ENCODE measurements around the gene SLC25A2. TPM values are rescaled to one million over a fixed set of nuclear protein-coding genes. Genes with fewer than 3 reads are reported as not detected.
"Not testable (repeated sequence)": the region's sequence is repeated elsewhere in the genome, so short reads cannot be mapped to it uniquely, and the experiment has no call there.

Gene SLC25A2
- total and polyA plus RNA-seq, 7 donors = 0.35 to 0.82 (median 0.81) TPM; not detected in 4

- H3K9me3 ChIP-seq = peaks cover 26 to 76% (median 57%) of the 10 kb centered on the region in 4 donors
- no peaks in the 10 kb centered on the region for H3K4me1 ChIP-seq
- TF ChIP-seq EP300 (IDR thresholded peaks at IDR 0.05) (no peak), CTCF (IDR thresholded peaks at IDR 0.05) (peak in 1 of 4 experiments; percentile 14)
- no peaks in the 10 kb centered on the region for H3K36me3 ChIP-seq
- H3K4me3 ChIP-seq = peak within 1 kb of the TSS in 3 of 4 donors; percentile 20 to 33 (median 33)
- no peak for DNase-seq
- H3K27ac ChIP-seq = no peak within 1 kb of the TSS
- peaks cover 0 to 20% (median 5%) of the 10 kb centered on the region in 3 donors for H3K27me3 ChIP-seq
- 14 to 34% methylated on average over 27 of the region's 27 CpGs for WGBS, 2 donors
- intact Hi-C loops (cut with DNase I) = no loop called here
These were observed 34.9 kb upstream of the SLC25A2 start, which contains the start of gene PCDHGA2 for GRCh38 chr5:141338538-141339306. PCDHGA2 (plus strand) TSS chr5:141338760.

GRCh38 chr5:141332571-141332970 is 28.7 kb upstream of the SLC25A2 start:
- H3K4me1 ChIP-seq; DNase-seq; intact Hi-C loops (cut with DNase I); H3K4me3 ChIP-seq; H3K27ac ChIP-seq; H3K36me3 ChIP-seq: not testable (repeated sequence)
- WGBS, 2 donors = 50 to 72% methylated on average over 39 of the region's 39 CpGs
- H3K9me3 ChIP-seq = peaks cover 23 to 78% (median 58%) of the 10 kb centered on the region in 4 donors
- H3K27me3 ChIP-seq = peaks cover 0 to 21% (median 5%) of the 10 kb centered on the region in 3 donors

- Histone ChIP-seq H3K27me3 (peaks cover 0 to 21% (median 5%) of the 10 kb centered on the region in 3 donors), H3K9me3 (peaks cover 23 to 71% (median 47%) of the 10 kb centered on the region in 4 donors), H3K27ac (no peak within 1 kb of the TSS), H3K36me3 (no peaks in the 10 kb centered on the region), H3K4me1 (peaks cover 0 to 6% (median 0%) of the 10 kb centered on the region in 4 donors), H3K4me3 (peak within 1 kb of the TSS in 1 of 4 donors; percentile 2)
- DNase-seq = no peak
- 29 to 45% methylated on average over 21 of the region's 21 CpGs for WGBS, 2 donors
- intact Hi-C loops (cut with DNase I) = no loop called here
- TF ChIP-seq POLR2A (IDR thresholded peaks at IDR 0.05) = no peak
- no peak for TF ChIP-seq EP300 (IDR thresholded peaks at IDR 0.05)
- no peak for TF ChIP-seq POLR2AphosphoS5 (IDR thresholded peaks at IDR 0.05)
- no peak for TF ChIP-seq CTCF (IDR thresholded peaks at IDR 0.05)
These were observed 26.6 kb upstream of the SLC25A2 start, which contains the start of gene PCDHGA1 for GRCh38 chr5:141330299-141331080. PCDHGA1 (plus strand) TSS chr5:141330514.

- intact Hi-C loops (cut with DNase I) = no loop called here
- TF ChIP-seq POLR2AphosphoS5 (IDR thresholded peaks at IDR 0.05) = no peak
- no peak for TF ChIP-seq CTCF (IDR thresholded peaks at IDR 0.05)
- TF ChIP-seq EP300 (IDR thresholded peaks at IDR 0.05) = no peak
- no peak for TF ChIP-seq POLR2A (IDR thresholded peaks at IDR 0.05)
- peaks cover 0 to 6% (median 0%) of the 10 kb centered on the region in 4 donors for H3K4me1 ChIP-seq
- H3K27me3 ChIP-seq = peaks cover 0 to 7% (median 0%) of the 10 kb centered on the region in 3 donors
- no peak overlapping the region for H3K4me3 ChIP-seq
- H3K9me3 ChIP-seq = peaks cover 16 to 55% (median 36%) of the 10 kb centered on the region in 4 donors
- WGBS, 2 donors = 82 to 85% methylated on average over 8 of the region's 8 CpGs
- H3K27ac ChIP-seq = no peak overlapping the region
- H3K36me3 ChIP-seq = no peaks in the 10 kb centered on the region
- DNase-seq = no peak
These were observed 24.4 kb upstream of the SLC25A2 start for GRCh38 chr5:141328231-141328630.
